AG09319 (cell line): ENCODE measurements around the gene GLRX.
"Not testable (repeated sequence)": the region's sequence is repeated elsewhere in the genome, so short reads cannot be mapped to it uniquely, and the experiment has no call there.

Experiments used
- DNase-seq: peaks from one replicate; pipeline ENCODE4 v3.0.0-alpha.2; 2010; ENCODE audit warnings: low read depth; ENCODE audit errors: extremely low read depth
- TF ChIP-seq, protein P1 (sequence below): IDR thresholded peaks from 2 replicates; pipeline ENCODE4 v1.5.1; 2011; ENCODE audit warnings: low read depth, mild to moderate bottlenecking, inconsistent platforms, low read length, moderate library complexity

The GLRX gene

DNA sequence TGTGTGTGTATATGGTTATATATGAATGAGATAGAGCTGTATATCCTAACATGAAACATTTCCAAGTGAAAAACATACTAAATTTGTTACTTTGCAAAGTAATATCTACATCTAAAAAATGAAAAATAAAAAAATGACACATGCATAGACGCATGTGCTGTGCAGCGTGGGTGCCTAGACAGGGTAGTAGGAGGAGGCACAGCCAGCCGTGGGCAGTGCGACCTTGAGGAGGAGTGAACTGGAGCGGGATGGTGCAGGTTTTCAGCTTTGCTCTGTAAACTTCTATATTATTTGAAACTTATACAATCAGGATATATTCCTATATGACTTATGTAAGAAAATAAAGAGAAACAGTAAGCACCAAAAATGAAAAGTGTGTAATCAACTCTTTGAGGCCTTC lies 15.0 kb upstream of the GLRX start:
- DNase-seq: no peak
- TF ChIP-seq, protein P1, sequence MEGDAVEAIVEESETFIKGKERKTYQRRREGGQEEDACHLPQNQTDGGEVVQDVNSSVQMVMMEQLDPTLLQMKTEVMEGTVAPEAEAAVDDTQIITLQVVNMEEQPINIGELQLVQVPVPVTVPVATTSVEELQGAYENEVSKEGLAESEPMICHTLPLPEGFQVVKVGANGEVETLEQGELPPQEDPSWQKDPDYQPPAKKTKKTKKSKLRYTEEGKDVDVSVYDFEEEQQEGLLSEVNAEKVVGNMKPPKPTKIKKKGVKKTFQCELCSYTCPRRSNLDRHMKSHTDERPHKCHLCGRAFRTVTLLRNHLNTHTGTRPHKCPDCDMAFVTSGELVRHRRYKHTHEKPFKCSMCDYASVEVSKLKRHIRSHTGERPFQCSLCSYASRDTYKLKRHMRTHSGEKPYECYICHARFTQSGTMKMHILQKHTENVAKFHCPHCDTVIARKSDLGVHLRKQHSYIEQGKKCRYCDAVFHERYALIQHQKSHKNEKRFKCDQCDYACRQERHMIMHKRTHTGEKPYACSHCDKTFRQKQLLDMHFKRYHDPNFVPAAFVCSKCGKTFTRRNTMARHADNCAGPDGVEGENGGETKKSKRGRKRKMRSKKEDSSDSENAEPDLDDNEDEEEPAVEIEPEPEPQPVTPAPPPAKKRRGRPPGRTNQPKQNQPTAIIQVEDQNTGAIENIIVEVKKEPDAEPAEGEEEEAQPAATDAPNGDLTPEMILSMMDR: no peak

GRCh38 chr5:95836971-95837370 lies 14.4 kb upstream of the GLRX start:
- not testable (repeated sequence) for DNase-seq

GRCh38 chr5:95836544-95836943 lies 14.0 kb upstream of the GLRX start:
- TF ChIP-seq, protein P1: no peak

DNA sequence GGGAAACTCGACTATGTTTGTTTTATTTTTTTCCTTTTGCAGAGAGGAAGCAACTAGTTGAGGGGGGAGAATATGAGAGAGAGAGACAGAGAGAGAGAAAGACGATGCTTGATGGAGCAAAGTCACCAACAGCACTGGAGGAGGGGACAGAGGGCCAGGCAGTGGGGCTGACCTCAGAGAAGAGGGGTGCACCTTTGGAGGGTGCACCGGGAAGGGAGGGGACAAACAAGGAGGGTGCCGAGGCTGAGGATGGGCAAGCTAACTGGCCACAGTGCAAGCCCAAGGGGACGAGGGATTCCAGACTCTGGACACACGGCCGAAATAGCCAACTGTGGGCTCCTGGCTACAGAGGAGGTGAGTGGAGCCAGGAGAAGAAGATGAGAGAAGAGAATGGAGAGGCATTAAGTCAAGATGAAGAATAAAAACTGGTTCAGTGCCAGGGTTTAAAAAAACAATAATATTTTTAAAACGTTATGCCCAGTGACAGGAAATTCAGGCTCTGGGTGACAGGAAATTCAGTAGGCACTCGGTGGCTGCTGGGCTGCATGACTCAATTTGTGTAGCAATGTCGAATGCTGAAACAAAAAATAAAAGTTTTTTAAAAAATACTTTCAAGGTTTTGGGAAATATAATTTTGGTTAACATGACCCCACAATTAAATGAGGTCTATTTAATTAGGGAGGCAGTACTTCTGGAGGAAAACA lies 13.3 kb upstream of the GLRX start:
- TF ChIP-seq, protein P1: no peak
- no peak for DNase-seq

More at GRCh38 chr5:95836544-95836943, 14.0 kb upstream of the GLRX start:
- no peak for DNase-seq

GRCh38 chr5:95832664-95833063 lies 10.1 kb upstream of the GLRX start:
- TF ChIP-seq, protein P1: no peak
- no peak for DNase-seq

DNA sequence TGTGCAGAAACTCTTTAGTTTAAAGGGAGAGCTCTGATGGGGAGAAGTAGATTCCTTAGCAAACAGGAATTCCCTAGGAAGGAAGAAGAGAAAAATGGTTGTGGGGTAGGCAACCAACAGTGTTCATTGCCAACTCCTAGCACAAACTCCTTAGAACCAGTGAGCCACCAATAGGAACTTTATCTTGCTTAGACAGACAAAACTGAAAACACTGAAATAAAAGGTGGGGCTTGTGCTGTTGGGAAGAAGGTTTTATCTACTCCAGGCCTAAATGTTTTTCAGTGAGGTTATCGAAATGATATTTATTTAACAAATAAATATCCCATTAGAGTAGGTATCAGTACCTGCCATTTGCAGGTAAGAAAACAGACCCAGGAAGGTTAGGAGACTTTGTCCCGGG lies 7.7 kb upstream of the GLRX start:
- TF ChIP-seq, protein P1: no peak
- DNase-seq: no peak

- no peak for DNase-seq
- TF ChIP-seq, protein P1: no peak
Observed at GRCh38 chr5:95827892-95828246, 5.3 kb upstream of the GLRX start.
